ENCODE measurements around the gene BACH1. TPM values are rescaled to one million over a fixed set of nuclear protein-coding genes. Genes with fewer than 3 reads are reported as not detected.

BACH1 gene
- total RNA-seq, 1 donor from 2014 or later = 34.2 TPM

DNA sequence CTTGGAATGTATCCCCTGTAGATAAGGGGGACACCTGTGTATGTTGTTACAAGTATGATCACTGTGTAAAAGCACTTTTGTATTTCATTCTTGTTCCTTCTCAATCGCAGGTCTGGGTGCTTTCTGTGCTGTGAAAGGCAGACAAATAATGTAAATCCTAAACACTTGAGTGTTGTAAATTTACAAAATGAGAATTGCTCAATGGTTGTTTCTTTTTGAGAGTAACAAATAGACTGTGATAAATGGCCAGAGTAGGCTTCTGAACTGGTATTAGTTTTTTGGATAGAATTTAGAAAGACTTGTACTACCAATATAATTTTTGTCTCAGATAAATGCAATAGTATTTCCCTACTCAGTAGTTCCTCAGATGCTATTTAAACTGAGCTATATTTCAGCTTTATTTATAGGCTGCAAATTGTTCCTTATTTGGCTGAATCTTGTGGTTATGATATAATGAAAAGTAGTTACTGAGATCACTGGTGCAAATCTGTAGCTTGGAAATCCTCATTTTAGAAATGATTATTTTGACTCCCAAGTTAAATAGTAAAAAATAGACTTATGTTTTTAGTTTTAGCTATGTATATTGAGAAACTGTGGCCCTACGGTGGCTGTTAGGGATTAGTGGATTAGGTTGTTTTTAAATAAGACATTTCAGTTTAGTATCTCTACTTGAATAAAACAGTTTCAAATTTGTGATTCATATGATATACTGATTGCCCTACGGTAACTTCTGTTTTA lies 9.2 kb downstream of the BACH1 start:
- no peak for DNase-seq
- intact Hi-C loops (cut with DNase I) = no loop called here
- no peak for ATAC-seq (ENCODE audit: poor library complexity)

DNA sequence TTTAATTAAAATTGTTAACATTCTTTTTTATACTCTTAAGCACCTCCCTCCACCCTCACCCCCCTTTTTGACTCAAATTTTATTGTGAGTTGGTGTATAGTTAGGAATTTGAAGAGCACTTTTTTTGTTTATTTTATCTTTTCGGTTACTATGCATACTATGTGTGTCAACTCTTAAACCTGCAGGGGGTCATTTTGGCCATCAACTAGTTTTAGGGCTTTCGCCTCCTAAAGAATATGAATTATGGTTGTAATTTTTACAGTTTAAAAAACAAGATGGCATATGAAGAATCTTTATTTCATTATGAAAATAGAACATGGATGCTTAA lies 9.7 kb downstream of the BACH1 start:
- DNase-seq = no peak
- intact Hi-C loops (cut with DNase I) = no loop called here
- ATAC-seq (ENCODE audit: poor library complexity) = no peak

GRCh38 chr21:29309703-29310102 lies 11.0 kb downstream of the BACH1 start:
- intact Hi-C loops (cut with DNase I) = no loop called here
- DNase-seq = no peak
- no peak for ATAC-seq (ENCODE audit: poor library complexity)

GRCh38 chr21:29311802-29312201 lies 13.1 kb downstream of the BACH1 start:
- no peak for DNase-seq
- intact Hi-C loops (cut with DNase I) = no loop called here
- no peak for ATAC-seq (ENCODE audit: poor library complexity)

DNA sequence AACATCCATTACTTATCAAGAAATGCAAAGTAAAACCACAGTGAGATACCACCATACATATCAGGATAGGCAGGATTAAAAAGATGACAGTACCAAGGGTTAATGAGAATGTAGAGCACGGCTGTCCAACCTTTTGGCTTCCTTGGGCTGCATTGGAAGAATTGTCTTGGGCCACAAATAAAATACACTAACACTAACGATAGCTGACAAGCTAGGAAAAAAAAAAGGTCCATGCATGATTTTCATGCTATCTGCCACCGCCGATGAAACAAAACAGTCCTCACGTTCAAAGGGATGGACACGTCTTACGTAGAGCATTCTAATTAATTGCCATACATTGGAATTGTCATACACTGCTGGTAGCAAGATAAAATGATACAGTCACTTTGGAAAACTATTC lies 14.3 kb downstream of the BACH1 start:
- no peak for ATAC-seq (ENCODE audit: poor library complexity)
- intact Hi-C loops (cut with DNase I) = no loop called here
- no peak for DNase-seq

- intact Hi-C loops (cut with DNase I) = no loop called here
- ATAC-seq (ENCODE audit: poor library complexity) = no peak
- DNase-seq = no peak
These were observed 15.1 kb downstream of the BACH1 start for GRCh38 chr21:29313662-29314408.

DNA sequence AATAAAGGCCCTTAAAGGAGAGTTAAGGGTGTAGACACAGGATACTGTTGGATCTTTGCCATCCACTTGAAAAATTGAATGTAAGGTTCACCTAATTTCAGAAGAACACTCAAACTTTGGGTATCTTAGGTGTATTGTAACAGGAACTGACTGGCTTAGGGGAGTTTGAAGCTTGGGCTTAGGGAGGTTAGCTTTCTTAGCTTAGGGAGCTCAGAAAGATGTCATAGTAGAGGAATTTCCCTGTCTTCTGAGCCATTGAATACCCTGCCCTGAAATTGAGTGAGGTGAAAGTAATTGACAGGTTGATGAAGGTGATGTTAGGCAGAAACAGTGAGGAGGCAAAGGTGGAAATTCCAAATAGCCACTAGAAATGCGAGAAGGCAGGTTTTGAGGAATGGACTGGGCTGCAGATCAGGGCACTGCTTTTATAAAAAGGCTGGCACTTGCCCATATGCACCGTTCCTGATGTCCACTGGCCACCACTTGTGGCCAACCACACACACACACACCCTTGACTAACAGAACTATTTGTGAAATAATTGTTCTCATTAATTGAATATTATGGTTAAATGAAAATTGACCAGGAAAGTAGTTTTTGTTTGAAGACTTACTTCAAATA lies 16.5 kb downstream of the BACH1 start:
- ATAC-seq (ENCODE audit: poor library complexity) = no peak
- intact Hi-C loops (cut with DNase I) = no loop called here
- no peak for DNase-seq

- intact Hi-C loops (cut with DNase I) = no loop called here
- ATAC-seq (ENCODE audit: poor library complexity) (no peak), DNase-seq (no peak)
These were observed 17.5 kb downstream of the BACH1 start for GRCh38 chr21:29316029-29316742.

GRCh38 chr21:29316806-29317205 lies 18.1 kb downstream of the BACH1 start:
- DNase-seq = no peak
- ATAC-seq (ENCODE audit: poor library complexity) = no peak
- intact Hi-C loops (cut with DNase I) = no loop called here

GRCh38 chr21:29318354-29318753 lies 19.6 kb downstream of the BACH1 start:
- no peak for DNase-seq
- no peak for ATAC-seq (ENCODE audit: poor library complexity)
- intact Hi-C loops (cut with DNase I) = no loop called here

GRCh38 chr21:29320031-29320430 lies 21.3 kb downstream of the BACH1 start:
- intact Hi-C loops (cut with DNase I) = no loop called here
- peak; percentile 28 for ATAC-seq (ENCODE audit: poor library complexity)
- DNase-seq = no peak

DNA sequence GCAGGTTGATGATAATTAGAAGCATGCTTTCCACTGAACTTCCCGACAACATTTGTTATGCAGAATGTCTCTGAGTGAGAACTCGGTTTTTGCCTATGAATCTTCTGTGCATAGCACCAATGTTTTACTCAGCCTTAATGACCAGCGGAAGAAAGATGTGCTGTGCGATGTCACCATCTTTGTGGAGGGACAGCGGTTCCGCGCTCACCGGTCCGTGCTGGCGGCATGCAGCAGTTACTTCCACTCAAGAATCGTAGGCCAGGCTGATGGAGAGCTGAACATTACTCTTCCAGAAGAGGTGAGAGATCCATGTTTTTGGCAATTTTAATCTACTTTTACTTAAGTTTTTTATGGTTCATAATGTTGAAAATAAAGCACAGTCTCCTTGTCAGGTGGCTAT lies 22.5 kb downstream of the BACH1 start:
- DNase-seq = no peak
- intact Hi-C loops (cut with DNase I) = no loop called here
- no peak for ATAC-seq (ENCODE audit: poor library complexity)

GRCh38 chr21:29321932-29322928 lies 23.5 kb downstream of the BACH1 start:
- intact Hi-C loops (cut with DNase I) = no loop called here
- DNase-seq = no peak
- ATAC-seq (ENCODE audit: poor library complexity) = no peak

- ATAC-seq (ENCODE audit: poor library complexity) (no peak), DNase-seq (no peak)
- intact Hi-C loops (cut with DNase I) = no loop called here
These were observed 24.5 kb downstream of the BACH1 start for GRCh38 chr21:29323189-29323588.

DNA sequence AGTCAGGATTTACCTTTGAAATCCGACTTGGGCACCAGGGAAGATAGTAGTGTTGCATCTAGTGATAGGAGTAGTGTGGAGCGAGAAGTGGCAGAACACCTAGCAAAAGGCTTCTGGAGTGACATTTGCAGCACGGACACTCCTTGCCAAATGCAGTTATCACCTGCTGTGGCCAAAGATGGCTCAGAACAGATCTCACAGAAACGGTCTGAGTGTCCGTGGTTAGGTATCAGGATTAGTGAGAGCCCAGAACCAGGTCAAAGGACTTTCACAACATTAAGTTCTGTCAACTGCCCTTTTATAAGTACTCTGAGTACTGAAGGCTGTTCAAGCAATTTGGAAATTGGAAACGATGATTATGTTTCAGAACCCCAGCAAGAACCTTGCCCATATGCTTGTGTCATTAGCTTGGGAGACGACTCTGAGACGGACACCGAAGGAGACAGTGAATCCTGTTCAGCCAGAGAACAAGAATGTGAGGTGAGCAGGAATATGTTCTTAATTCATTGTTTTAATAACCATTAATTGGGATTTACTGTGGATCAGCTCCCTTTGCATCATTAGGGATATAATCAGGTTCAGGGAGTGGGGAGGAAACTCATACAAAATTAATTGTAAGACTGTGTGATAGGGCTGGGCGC lies 28.3 kb downstream of the BACH1 start:
- DNase-seq = no peak
- intact Hi-C loops (cut with DNase I) = no loop called here
- ATAC-seq (ENCODE audit: poor library complexity) = no peak

DNA sequence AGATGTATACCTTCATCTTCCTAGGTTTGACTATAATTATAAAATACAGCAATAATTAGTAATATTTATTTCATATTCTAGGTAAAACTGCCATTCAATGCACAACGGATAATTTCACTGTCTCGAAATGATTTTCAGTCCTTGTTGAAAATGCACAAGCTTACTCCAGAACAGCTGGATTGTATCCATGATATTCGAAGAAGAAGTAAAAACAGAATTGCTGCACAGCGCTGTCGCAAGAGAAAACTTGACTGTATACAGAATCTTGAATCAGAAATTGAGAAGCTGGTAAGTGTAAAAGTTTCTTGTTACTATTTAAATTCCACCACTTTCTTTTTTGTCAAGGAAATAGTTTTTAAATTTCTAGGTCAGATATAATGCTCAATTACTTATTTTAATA lies 30.7 kb downstream of the BACH1 start:
- intact Hi-C loops (cut with DNase I) = no loop called here
- ATAC-seq (ENCODE audit: poor library complexity) (no peak), DNase-seq (no peak)

DNA sequence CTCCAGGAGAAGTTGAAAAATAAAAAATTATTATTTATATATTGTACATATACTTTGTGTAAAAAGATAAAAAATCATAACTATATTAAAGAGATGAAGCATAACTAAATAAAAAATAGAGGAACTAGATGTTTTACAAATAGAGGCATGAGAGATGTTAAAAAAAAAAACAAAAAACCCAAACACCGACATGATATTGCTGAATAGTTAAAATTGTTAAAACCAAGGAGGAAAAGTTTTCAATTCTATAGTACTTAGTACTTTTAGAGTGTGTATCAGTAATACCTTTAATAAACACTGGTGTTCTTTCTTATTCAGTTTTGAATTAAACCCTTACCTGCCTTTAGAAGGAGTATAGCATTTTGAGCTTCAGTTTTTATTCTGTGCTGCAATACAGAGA lies 32.1 kb downstream of the BACH1 start:
- DNase-seq (no peak), ATAC-seq (ENCODE audit: poor library complexity) (no peak)
- intact Hi-C loops (cut with DNase I) = no loop called here

All from Right ventricle myocardium superior (tissue), 1 donor.